Omental fat pad (tissue), 4 donors: ENCODE measurements around the gene ZDHHC4. TPM values are rescaled to one million over a fixed set of nuclear protein-coding genes. Genes with fewer than 3 reads are reported as not detected.

ENCODE experiments used
- ATAC-seq: fragments of 150-250 bp; one replicate; pipeline ENCODE4 v1.9.1; 2016; ENCODE audit warnings: mild to moderate bottlenecking, moderate library complexity; ENCODE audit not compliant: low FRiP score
- DNase-seq: peaks from one replicate; pipeline ENCODE4 v3.0.0-alpha.2; 2019; ENCODE audit warnings: low spot score
- total RNA-seq, 4 donors: library from RNA; depleted of rRNA; stranded (reverse); fragments of >200 nt; gene quantifications; one replicate each; pipeline ENCODE4 v1.1.0, GENCODE V29; 2016
- TF ChIP-seq, protein P1 (sequence below), 3 donors: fragments of 450-650 bp; IDR thresholded peaks; one replicate each; pipeline ENCODE4 v1.5.1; 2016 to 2017; ENCODE audit warnings: antibody characterized with exemption in 3 of 3, mild to moderate bottlenecking in 3 of 3, moderate library complexity in 2 of 3

ZDHHC4 gene
- total RNA-seq, 4 donors from 2014 or later = 30.6 to 52.3 (median 42.3) TPM

DNA sequence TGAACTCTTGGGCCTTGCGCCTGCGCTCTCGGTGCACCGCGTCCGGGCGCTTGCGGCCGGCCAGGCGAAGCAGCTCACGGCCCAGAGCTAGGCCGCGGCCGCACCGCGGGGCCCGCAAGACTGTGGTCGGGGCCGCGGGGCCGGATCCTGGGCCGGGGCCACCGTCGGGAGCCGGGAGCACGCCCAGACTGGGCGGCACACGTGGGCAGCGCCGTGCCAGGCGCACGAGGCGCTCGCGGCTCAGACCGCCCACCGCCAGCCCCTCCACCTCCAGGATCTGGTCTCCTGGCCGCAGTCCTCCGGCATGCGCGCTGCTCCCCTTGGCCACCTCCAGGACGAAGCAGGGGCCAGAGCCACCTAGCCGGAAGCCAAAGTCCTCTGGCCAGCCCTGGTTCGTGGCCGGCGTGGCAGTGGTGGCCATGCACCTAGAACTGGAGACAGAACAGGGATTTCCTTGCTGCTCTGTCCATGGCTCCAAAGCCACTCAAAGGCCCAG, 26.2 kb upstream of the ZDHHC4 start, which contains the start of gene GRID2IP:
TSS of gene GRID2IP (minus strand) at position 446 of the 496 bp plus-strand sequence. CDS start at position 421, 25 bp downstream.
- ATAC-seq (no peak), DNase-seq (no peak)
- TF ChIP-seq, protein P1, sequence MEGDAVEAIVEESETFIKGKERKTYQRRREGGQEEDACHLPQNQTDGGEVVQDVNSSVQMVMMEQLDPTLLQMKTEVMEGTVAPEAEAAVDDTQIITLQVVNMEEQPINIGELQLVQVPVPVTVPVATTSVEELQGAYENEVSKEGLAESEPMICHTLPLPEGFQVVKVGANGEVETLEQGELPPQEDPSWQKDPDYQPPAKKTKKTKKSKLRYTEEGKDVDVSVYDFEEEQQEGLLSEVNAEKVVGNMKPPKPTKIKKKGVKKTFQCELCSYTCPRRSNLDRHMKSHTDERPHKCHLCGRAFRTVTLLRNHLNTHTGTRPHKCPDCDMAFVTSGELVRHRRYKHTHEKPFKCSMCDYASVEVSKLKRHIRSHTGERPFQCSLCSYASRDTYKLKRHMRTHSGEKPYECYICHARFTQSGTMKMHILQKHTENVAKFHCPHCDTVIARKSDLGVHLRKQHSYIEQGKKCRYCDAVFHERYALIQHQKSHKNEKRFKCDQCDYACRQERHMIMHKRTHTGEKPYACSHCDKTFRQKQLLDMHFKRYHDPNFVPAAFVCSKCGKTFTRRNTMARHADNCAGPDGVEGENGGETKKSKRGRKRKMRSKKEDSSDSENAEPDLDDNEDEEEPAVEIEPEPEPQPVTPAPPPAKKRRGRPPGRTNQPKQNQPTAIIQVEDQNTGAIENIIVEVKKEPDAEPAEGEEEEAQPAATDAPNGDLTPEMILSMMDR (IDR thresholded peaks at IDR 0.05) = no peak

DNA sequence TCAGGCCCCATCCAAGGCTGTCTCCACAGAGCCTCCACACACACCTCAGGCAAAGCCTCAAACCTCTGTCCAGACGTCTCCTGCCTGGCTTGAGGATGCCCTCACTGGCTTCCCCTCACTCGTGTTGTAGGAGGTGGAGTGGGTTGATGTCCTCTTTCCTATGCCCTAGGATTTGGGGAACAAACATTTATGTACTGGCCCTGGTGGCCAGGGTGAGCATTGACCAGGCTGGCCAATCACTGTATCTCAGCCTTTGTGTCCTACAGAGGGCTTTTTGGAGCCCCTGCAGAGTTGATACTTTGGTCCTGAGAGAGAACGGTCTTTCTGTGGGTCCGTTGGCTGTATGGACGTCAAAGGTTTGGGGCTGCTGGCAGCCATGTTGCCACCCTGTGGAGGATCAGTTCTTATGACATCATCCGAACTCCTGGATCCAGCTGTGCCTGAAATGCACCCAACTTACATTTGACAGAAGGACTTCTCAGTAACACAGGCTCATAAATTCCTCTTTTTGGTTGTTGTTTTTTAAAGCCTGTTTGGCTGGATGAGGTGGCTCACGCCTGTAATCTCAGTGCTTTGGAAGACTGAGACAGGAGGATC, 23.7 kb upstream of the ZDHHC4 start:
- TF ChIP-seq, protein P1 (IDR thresholded peaks at IDR 0.05) = no peak
- no peak for ATAC-seq

DNA sequence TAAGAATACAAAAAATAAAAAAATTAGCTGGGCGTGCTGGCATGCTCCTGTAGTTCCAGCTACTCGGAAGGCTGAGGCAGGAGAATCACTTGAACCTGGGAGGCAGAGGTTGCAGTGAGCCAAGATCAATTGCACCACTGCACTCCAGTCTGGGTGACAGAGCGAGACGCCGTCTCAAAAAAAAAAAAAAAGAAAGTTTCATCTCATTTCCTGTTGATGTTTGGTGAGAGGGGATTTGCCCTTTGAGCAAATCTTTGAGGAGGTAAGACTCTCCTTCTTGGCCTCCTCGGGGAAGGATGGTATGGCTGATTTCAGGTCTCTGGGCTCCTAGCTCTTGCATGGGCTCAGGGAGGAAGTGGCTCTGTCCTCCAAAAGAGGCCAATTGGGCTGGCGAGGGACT, 22.4 kb upstream of the ZDHHC4 start:
- DNase-seq (no peak), ATAC-seq (no peak)
- TF ChIP-seq, protein P1 (IDR thresholded peaks at IDR 0.05) = no peak

More for the DNA sequence above, 23.7 kb upstream of the ZDHHC4 start:
- DNase-seq = no peak

DNA sequence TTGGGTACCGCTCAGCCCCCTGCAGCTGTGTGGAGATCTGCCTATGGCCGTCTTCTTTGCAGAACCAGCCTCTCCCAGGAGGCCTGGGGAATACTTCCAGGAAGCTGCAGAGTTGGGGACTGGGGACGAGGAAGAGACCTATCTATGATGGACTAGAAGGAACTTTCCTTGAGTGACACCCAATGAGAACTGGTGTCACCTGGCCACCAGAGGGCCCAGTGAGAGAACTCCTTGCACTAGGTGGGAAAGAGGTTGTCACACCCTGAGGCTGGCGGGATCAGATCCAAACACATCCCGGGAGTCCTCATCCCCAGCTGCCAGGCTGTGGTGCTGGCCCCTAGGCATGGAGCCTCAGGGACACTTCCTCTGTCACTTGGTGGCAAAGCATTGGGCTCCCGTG, 21.1 kb upstream of the ZDHHC4 start:
- ATAC-seq (no peak), DNase-seq (no peak)
- TF ChIP-seq, protein P1 (IDR thresholded peaks at IDR 0.05) = no peak

DNA sequence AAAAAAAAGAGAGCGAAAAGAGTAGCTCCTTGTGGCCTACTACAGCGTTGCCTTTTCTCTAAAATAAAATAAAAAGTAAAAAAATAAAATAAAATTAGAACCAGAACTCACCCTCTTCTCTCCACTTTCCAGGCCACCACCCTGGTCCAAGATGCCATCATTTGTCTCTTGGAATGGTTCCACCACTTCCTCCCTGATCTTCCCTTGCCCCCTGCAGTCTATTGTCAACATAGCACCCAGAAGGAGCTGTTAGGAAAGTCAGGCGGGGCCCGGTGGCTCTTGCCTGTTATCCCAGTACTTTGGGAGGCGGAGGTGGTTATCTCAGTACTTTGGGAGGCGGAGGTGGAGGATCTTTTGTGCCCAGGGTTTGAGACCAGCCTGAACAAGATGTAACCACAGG, 18.4 kb upstream of the ZDHHC4 start:
- no peak for DNase-seq
- TF ChIP-seq, protein P1 (IDR thresholded peaks at IDR 0.05) = no peak
- no peak for ATAC-seq

DNA sequence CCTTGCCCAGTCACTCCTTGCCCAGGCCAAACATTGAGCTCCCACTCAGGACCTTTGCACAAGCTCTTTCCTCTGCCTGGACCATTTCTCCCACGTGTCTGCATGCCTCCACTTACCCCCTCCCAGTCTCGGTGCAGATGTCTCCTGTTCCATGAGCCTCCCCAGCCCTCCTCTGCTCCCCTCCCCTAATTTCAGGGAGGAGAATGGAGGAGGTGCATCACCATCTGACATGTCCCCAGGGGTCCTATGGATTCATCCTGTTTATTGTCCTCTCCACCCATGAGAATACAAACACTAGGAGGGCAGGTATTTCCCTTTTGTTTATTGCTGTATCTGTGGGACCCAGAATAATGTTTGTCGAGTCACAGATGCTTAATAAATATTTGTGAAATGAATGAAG, 17.4 kb upstream of the ZDHHC4 start:
- TF ChIP-seq, protein P1 (IDR thresholded peaks at IDR 0.05) = no peak

DNA sequence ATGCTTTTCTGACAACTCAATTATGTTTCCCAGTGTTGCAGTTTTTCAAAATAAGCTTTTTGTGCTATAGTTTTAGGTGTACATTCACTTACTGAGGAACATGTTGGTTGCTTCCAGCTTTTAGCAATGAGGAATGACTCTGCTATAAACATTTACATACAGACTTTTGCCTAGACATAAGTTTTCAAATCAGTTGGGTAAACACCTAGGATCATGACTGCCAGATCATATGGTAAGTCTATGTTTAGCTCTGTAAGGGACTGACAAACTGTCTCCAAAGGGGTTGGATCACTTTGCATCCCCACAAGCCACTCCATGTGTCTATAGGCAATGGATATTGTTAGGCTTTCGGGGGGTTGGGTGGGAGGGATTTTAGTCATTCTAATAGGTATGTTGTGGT, 15.1 kb upstream of the ZDHHC4 start:
- DNase-seq (no peak), ATAC-seq (no peak)
- TF ChIP-seq, protein P1 (IDR thresholded peaks at IDR 0.05) = no peak

More for the DNA sequence above, 17.4 kb upstream of the ZDHHC4 start:
- ATAC-seq (no peak), DNase-seq (no peak)
